ENCODE measurements around the gene KCNIP1.

DNA sequence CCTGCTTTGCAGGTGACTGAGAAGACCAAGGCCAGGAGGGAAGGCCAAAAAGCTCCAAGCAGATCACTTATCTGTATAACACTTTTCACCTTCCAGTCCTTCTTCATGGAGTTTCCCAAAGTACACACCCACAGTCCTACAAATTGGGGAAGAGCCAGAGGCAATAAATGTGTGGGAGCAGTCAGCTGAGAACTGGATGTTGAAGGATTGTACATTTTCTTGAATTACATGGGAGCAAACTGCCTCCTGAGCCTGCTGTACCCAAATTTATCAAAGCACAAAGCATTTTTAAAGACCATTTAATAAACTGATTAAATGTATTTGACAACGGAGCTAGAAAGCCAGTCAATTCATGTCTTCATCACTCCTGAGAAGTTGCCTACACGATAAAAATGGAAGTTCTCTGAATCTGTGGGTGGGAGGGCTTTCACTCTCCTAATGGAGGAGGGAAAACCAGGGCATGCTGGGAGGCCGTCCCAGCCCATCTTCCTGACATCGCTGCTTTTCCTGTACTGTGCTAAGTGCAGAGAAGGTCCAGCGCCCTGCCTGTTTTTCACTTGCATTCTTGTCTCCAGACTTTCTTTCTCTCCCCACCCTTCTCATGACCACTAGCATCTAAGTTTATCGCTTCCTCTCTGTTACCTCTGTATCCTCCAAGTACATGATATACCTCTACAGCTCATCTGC, 79.0 kb downstream of the KCNIP1 start:
- no peak for TF ChIP-seq POLR2AphosphoS5 (IDR thresholded peaks at IDR 0.05; ENCODE audit: borderline replicate concordance, low read depth, low read length)
- no peak for TF ChIP-seq FOXP2 (optimal IDR thresholded peaks at IDR 0.05; ENCODE audit: control extremely low read depth, extremely low read length, insufficient read depth)
